Measurements from ENCODE around the gene DPT. TPM values are rescaled to one million over a fixed set of nuclear protein-coding genes. Genes with fewer than 3 reads are reported as not detected.

DPT gene
- total and polyA plus RNA-seq, 2 donors (not counting 3 experiments of a cell fraction or from before 2014, with no cell fraction given): not detected

DNA sequence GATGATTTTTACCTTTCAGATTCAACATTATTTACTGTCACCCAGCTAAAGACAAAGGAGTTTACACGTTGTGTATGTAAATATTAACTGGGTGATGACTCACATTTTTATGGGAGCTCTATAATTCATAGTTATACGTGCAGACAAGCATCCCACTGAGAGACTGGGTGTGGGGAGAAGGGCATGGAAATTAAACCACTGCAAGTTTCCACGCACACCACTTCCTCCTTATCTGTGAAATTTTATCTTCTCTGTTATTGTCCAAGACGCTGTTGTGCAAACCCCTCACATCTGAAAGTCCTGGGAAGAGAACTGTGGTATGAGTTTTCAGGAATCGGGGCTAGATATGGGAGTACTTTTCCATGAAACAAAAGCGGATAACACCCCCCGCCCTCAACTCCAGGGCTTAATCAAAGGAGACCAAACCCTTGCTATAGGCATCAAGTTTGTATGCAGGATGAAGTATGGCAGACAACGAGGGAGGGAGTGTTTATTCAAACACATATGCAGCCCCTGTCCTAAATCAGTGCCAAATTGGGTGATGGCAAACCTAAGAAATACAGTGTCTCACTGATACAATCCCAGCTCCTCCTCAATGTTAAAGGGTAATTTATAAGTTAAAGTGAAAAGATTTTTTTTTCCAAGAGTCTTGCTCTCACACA lies 23.3 kb upstream of the DPT start:
- Histone ChIP-seq H3K9ac (replicated peaks; ENCODE audit: extremely low read depth, insufficient read depth, low read length) (no peak overlapping the region), H3K27me3 (ENCODE audit: control insufficient read depth in 2 of 2, insufficient read depth in 2 of 2, low read length in 2 of 2) (no peaks in the 10 kb centered on the region), H3K36me3 (ENCODE audit: control insufficient read depth in 2 of 2, extremely low read depth in 1 of 2, insufficient read depth in 2 of 2, low read length in 2 of 2) (no peaks in the 10 kb centered on the region), H3K4me2 (ENCODE audit: insufficient read depth, low read length) (no peak overlapping the region), H2AFZ (ENCODE audit: low read depth, low read length) (no peak overlapping the region), H4K20me1 (replicated peaks; ENCODE audit: control insufficient read depth, extremely low read depth, insufficient read depth, low read length) (no peaks in the 10 kb centered on the region), H3K27ac (ENCODE audit: insufficient read depth, low read depth, low read length) (no peak overlapping the region), H3K9me3 (replicated peaks; ENCODE audit: control insufficient read depth, insufficient read depth, low read length) (no peaks in the 10 kb centered on the region), H3K9me1 (replicated peaks; ENCODE audit: control insufficient read depth, extremely low read depth, insufficient read depth, low read length) (no peaks in the 10 kb centered on the region), H3K79me2 (ENCODE audit: control insufficient read depth, insufficient read depth, low read length) (no peaks in the 10 kb centered on the region), H3K4me1 (ENCODE audit: control insufficient read depth, extremely low read depth, insufficient read depth, low read length) (no peaks in the 10 kb centered on the region), H3K4me3 (replicated peaks in 1 of 3; ENCODE audit: insufficient read depth in 1 of 3, low read depth in 1 of 3, low read length in 3 of 3) (no peak overlapping the region)
- no TSS peak for BruUV-seq (replicated peaks)
- dilution Hi-C loops (cut with MboI; ENCODE audit: extremely low pct_ligation_motif_present, low sequenced_read_pairs) (no loop called here), intact Hi-C loops (cut with micrococcal nuclease) (no loop called here)
- POLR2A ChIA-PET: no interaction called here
- CTCF ChIA-PET: no interaction called here
- no peak for DNase-seq (ENCODE audit: low read depth, low spot score)
- TF ChIP-seq MAX (IDR thresholded peaks at IDR 0.05; ENCODE audit: insufficient read depth, insufficient read length) (no peak), GATA2 (IDR thresholded peaks at IDR 0.05; ENCODE audit: insufficient read depth, insufficient read length, low read depth, low read length) (no peak), EZH2 (IDR thresholded peaks at IDR 0.05; ENCODE audit: borderline replicate concordance, low read depth, low read length, severe bottlenecking) (no peak), POLR2A (IDR thresholded peaks at IDR 0.05; ENCODE audit: low read depth, low read length) (no peak), JUN (IDR thresholded peaks at IDR 0.05; ENCODE audit: borderline replicate concordance, insufficient read depth, insufficient read length, low read depth) (no peak), FOS (IDR thresholded peaks at IDR 0.05; ENCODE audit: borderline replicate concordance, insufficient read depth, low read length) (no peak), POLR2AphosphoS5 (IDR thresholded peaks at IDR 0.05; ENCODE audit: insufficient read depth, low read depth, low read length) (no peak), MYC (IDR thresholded peaks at IDR 0.05; ENCODE audit: low read depth, low read length) (no peak)
- TF ChIP-seq, protein P1, sequence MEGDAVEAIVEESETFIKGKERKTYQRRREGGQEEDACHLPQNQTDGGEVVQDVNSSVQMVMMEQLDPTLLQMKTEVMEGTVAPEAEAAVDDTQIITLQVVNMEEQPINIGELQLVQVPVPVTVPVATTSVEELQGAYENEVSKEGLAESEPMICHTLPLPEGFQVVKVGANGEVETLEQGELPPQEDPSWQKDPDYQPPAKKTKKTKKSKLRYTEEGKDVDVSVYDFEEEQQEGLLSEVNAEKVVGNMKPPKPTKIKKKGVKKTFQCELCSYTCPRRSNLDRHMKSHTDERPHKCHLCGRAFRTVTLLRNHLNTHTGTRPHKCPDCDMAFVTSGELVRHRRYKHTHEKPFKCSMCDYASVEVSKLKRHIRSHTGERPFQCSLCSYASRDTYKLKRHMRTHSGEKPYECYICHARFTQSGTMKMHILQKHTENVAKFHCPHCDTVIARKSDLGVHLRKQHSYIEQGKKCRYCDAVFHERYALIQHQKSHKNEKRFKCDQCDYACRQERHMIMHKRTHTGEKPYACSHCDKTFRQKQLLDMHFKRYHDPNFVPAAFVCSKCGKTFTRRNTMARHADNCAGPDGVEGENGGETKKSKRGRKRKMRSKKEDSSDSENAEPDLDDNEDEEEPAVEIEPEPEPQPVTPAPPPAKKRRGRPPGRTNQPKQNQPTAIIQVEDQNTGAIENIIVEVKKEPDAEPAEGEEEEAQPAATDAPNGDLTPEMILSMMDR (IDR thresholded peaks at IDR 0.05; ENCODE audit: extremely low read depth in 1 of 2, insufficient read depth in 1 of 2, low read depth in 1 of 2, low read length in 2 of 2): no peak
- FAIRE-seq: no peak
